ENCODE results near the gene CPEB3. TPM values are rescaled to one million over a fixed set of nuclear protein-coding genes. Genes with fewer than 3 reads are reported as not detected.

CPEB3 gene
- total RNA-seq, 8 experiments from 2014 or later: 1.2 to 11.8 (median 7.7) TPM

DNA sequence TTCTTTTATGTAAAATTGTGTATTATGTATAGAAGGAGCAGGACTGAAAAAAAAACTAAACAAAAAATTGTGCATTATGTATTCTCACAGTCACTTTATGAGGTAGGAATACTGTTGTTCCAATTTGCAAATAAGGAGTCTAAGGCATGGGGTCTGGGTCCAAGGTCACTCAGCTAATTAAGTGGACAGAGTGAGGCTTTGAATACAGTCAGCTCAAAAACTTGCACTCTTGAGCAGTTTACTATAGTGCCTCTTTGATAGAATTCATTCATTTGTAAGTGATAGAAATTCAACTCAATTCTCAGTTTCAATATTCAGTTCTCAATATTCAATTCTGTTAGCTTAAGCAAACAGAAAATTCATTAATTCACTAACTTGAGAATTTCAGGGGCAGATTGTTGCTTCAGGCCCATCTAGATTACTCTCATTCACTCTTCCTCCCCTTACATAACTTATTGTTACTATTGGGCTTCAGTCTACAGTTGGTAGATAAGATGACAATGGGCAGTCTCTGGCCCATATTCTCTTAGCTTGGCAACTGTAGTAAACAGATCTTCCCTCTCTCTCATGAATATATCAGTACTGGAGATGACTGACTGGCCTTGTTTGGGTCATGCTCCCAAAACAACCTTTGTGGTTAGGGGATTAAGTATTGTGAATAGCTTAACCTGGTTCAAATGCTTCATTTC is 280.7 kb downstream of the CPEB3 start:
- in situ Hi-C loops (cut with MboI; ENCODE audit: low pct_unique_long_range_greater_than_20kb in 2 of 9, low sequenced_read_pairs in 9 of 9, unreplicated experiment in 9 of 9): no loop called here
- ATAC-seq (replicated peaks in 6 of 8): peak in 3 of 8 experiments; percentile 51 to 85 (median 65)
- no peak overlapping the region for H3K27ac ChIP-seq
- no peaks in the 10 kb centered on the region for H3K4me1 ChIP-seq (replicated peaks in 1 of 2)
- H3K4me3 ChIP-seq: no peak overlapping the region

- Histone ChIP-seq H3K4me3 (no peak overlapping the region), H3K27ac (no peak overlapping the region), H3K4me1 (replicated peaks in 1 of 2) (no peaks in the 10 kb centered on the region)
- ATAC-seq (replicated peaks in 6 of 8): no peak
- in situ Hi-C loops (cut with MboI; ENCODE audit: low pct_unique_long_range_greater_than_20kb in 2 of 9, low sequenced_read_pairs in 9 of 9, unreplicated experiment in 9 of 9): no loop called here
- WGBS, 10 experiments: 67 to 100% (median 100%) methylated on average over 1 of the region's 1 CpG; no CpG with 5 or more reads in 2 of the 10 experiments
Observed at GRCh38 chr10:92009445-92009844, 281.4 kb downstream of the CPEB3 start.

GRCh38 chr10:92005978-92006377 is 284.9 kb downstream of the CPEB3 start:
- ATAC-seq (replicated peaks in 6 of 8): no peak
- no peak overlapping the region for H3K4me3 ChIP-seq
- in situ Hi-C loops (cut with MboI; ENCODE audit: low pct_unique_long_range_greater_than_20kb in 2 of 9, low sequenced_read_pairs in 9 of 9, unreplicated experiment in 9 of 9): no loop called here
- H3K4me1 ChIP-seq (replicated peaks in 1 of 2): no peaks in the 10 kb centered on the region
- WGBS, 10 experiments: 63 to 100% (median 100%) methylated on average over 1 of the region's 1 CpG; no CpG with 5 or more reads in 4 of the 10 experiments
- no peak overlapping the region for H3K27ac ChIP-seq

GRCh38 chr10:92003258-92003657 is 287.6 kb downstream of the CPEB3 start:
- 60 to 100% (median 91%) methylated on average over 1 to 2 of the region's 2 CpGs for WGBS, 10 experiments
- ATAC-seq (replicated peaks in 6 of 8): peak in 1 of 8 experiments; percentile 96
- Histone ChIP-seq H3K27ac (no peak overlapping the region), H3K4me3 (no peak overlapping the region), H3K4me1 (replicated peaks in 1 of 2) (no peaks in the 10 kb centered on the region)
- in situ Hi-C loops (cut with MboI; ENCODE audit: low pct_unique_long_range_greater_than_20kb in 2 of 9, low sequenced_read_pairs in 9 of 9, unreplicated experiment in 9 of 9): no loop called here

- whole genome bisulfite sequencing, 10 experiments: 81 to 100% (median 100%) methylated on average over 1 to 2 of the region's 2 CpGs
- H3K27ac ChIP-seq: no peak overlapping the region
- in situ Hi-C loops (cut with MboI; ENCODE audit: low pct_unique_long_range_greater_than_20kb in 2 of 9, low sequenced_read_pairs in 9 of 9, unreplicated experiment in 9 of 9): no loop called here
- no peak for ATAC-seq (replicated peaks in 6 of 8)
- no peak overlapping the region for H3K4me3 ChIP-seq
- H3K4me1 ChIP-seq (replicated peaks in 1 of 2): no peaks in the 10 kb centered on the region
Observed at GRCh38 chr10:92001995-92002394, 288.9 kb downstream of the CPEB3 start.

DNA sequence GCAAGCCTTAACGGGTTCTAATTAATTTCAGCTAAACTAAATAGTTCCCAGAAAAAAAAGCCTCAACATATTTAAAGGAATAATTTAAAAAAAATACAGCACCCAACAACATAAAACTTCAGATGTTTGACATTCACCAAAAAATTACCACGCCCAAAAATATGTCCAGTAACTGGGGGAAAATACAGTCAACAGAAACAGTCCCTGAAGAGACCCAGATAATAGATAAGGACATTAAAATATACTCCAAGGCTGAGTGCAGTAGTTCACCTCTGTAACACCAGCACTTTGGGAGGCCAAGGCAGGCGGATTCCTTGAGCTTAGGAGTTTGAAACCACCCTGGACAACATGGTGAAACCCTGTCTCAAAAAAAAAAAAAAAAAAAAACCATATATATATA is 289.3 kb downstream of the CPEB3 start:
- in situ Hi-C loops (cut with MboI; ENCODE audit: low pct_unique_long_range_greater_than_20kb in 2 of 9, low sequenced_read_pairs in 9 of 9, unreplicated experiment in 9 of 9): no loop called here
- WGBS, 10 experiments: 90 to 100% (median 100%) methylated on average over 1 to 3 of the region's 3 CpGs; no CpG with 5 or more reads in 1 of the 10 experiments
- no peak overlapping the region for H3K27ac ChIP-seq
- H3K4me3 ChIP-seq: no peak overlapping the region
- ATAC-seq (replicated peaks in 6 of 8): no peak
- H3K4me1 ChIP-seq (replicated peaks in 1 of 2): no peaks in the 10 kb centered on the region

Other genes with a start within 250 kb of the CPEB3 start
- gene MARCHF5, start 89 bp upstream of the CPEB3 start, total RNA-seq: 10 to 100 TPM; 10.9 to 32.9 (median 17.1) TPM